ENCODE data around the gene CNGA4.
"Not testable (repeated sequence)": the region's sequence is repeated elsewhere in the genome, so short reads cannot be mapped to it uniquely, and the experiment has no call there.

CNGA4 gene

DNA sequence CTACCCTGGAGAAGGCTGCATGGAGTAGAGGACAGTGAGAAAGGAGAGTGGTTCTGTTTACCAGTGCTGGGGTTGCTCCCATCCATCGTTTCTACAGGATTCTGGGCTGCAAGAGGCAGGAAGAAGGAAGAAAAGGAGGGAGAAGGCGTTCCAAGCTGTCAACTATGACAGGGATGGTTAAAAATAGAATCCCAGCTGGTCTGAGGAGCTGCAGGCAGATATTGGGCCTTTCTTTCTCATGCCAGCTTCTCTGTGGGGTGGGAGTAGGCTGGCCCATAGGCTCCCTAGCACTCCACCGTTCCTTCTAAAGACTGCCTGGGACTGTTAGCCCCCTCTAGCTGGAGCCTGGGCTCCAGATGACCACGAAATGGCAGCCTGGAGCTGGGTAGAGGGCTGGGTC is 34.3 kb downstream of the CNGA4 start:
- Histone ChIP-seq H3K4me3 (no peak overlapping the region), H3K27ac (no peak overlapping the region), H3K36me3 (ENCODE audit: insufficient read depth, low read length) (no peaks in the 10 kb centered on the region), H3K9me3 (ENCODE audit: low read depth, low read length) (no peaks in the 10 kb centered on the region), H3K9ac (ENCODE audit: insufficient read length) (no peak overlapping the region)
- no peak for DNase-seq (ENCODE audit: low read depth, low spot score)
- no peak for TF ChIP-seq EZH2 (IDR thresholded peaks at IDR 0.05)
- TF ChIP-seq FOXP2 (optimal IDR thresholded peaks at IDR 0.05; ENCODE audit: control extremely low read depth, extremely low read length, insufficient read depth): no peak
- TF ChIP-seq POLR2AphosphoS5 (IDR thresholded peaks at IDR 0.05; ENCODE audit: borderline replicate concordance, low read depth, low read length): no peak

DNA sequence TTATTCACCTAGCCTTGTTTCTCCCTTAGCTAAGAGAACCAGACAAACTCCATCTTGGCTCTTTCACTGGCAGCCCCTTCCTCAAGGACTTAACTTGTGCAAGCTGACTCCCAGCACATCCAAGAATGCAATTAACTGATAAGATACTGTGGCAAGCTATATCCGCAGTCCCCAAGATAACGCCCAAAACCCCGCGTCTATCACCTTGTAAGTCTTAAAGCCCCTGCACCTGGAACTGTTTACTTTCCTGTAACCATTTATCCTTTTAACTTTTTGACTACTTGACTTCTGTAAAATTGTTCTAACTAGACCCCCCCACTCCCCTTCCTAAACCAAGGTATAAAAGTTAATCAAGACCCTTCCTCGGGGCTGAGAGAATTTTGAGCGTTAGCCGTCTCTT is 41.9 kb downstream of the CNGA4 start:
- not testable (repeated sequence) for H3K4me3 ChIP-seq; H3K36me3 ChIP-seq (ENCODE audit: insufficient read depth, low read length); DNase-seq (ENCODE audit: low read depth, low spot score); H3K9me3 ChIP-seq (ENCODE audit: low read depth, low read length); H3K9ac ChIP-seq (ENCODE audit: insufficient read length); H3K27ac ChIP-seq

DNA sequence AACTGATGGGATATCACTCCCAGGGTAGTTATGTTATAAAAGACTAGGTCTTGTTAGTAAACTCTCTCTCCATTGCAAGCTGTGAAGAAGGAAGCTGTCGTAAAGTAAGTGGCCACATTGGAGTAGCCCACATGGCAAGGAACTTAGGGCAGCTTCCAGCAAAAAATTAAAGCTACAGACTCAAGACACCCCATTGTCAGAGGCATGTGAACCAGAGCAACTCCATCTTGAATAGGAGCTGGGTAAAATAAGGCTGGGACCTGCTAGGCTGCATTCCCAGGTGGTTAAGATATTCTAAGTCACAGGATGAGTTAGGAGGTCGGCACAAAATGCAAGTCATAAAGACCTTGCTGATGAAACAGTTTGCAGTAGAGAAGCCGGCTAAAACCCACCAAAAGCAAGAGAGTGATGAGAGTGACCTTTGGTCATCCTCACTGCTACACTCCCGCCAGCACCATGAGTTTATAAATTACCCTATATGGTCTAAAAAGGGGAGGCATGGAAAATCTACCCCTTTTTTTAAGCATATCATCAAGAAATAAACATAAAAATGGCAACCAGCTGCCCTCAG is 44.6 kb downstream of the CNGA4 start:
- no peak for DNase-seq (ENCODE audit: low read depth, low spot score)
- TF ChIP-seq POLR2AphosphoS5 (IDR thresholded peaks at IDR 0.05; ENCODE audit: borderline replicate concordance, low read depth, low read length) (no peak), EZH2 (IDR thresholded peaks at IDR 0.05) (no peak), FOXP2 (optimal IDR thresholded peaks at IDR 0.05; ENCODE audit: control extremely low read depth, extremely low read length, insufficient read depth) (no peak)
- Histone ChIP-seq H3K9me3 (ENCODE audit: low read depth, low read length) (no peaks in the 10 kb centered on the region), H3K27ac (no peak overlapping the region), H3K9ac (ENCODE audit: insufficient read length) (no peak overlapping the region), H3K36me3 (ENCODE audit: insufficient read depth, low read length) (no peaks in the 10 kb centered on the region), H3K4me3 (no peak overlapping the region)

DNA sequence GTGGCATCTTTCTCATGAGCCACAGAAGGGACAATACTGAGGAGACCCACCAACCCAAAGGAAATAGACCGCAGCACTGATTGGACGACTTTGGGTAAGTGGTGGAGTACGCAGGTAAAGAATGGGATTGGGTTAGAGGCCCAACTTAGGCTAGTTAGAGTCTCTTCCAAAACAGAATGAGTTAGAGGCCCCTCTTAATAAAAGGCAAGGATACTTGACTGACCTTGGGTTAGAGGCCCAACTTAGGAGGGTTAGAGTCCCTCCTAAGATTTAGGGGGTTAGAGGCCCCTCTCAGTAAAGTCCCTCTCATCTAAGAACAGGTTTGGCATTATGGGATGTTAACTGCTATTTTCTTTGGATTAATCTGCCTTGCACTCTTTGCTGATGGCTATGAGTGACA is 45.4 kb downstream of the CNGA4 start:
- no peaks in the 10 kb centered on the region for H3K36me3 ChIP-seq (ENCODE audit: insufficient read depth, low read length)
- no peak overlapping the region for H3K4me3 ChIP-seq
- no peak for DNase-seq (ENCODE audit: low read depth, low spot score)
- TF ChIP-seq POLR2AphosphoS5 (IDR thresholded peaks at IDR 0.05; ENCODE audit: borderline replicate concordance, low read depth, low read length): no peak
- no peak for TF ChIP-seq FOXP2 (optimal IDR thresholded peaks at IDR 0.05; ENCODE audit: control extremely low read depth, extremely low read length, insufficient read depth)
- no peak for TF ChIP-seq EZH2 (IDR thresholded peaks at IDR 0.05)
- no peak overlapping the region for H3K27ac ChIP-seq
- no peaks in the 10 kb centered on the region for H3K9me3 ChIP-seq (ENCODE audit: low read depth, low read length)
- H3K9ac ChIP-seq (ENCODE audit: insufficient read length): no peak overlapping the region

DNA sequence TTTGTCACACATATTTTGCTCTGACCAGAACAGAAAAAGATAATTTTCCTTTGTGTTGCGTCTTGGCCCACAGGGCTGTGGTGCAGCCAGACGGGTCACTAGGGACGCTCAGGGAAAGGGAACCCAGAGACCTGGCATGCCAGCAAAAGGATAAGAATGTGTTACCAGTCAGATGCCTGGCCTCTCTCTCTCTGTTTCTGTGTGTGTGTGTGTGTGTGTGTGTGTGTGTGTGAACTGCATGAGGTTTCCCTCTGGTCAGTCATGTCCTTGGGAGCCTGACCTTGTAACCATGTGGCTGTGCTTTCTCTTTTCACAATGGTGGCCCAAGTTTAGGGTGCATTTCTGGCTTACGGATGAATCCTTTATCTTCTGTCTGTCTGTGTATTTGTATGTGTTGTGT is 46.1 kb downstream of the CNGA4 start:
- no peak overlapping the region for H3K27ac ChIP-seq
- no peaks in the 10 kb centered on the region for H3K9me3 ChIP-seq (ENCODE audit: low read depth, low read length)
- no peaks in the 10 kb centered on the region for H3K36me3 ChIP-seq (ENCODE audit: insufficient read depth, low read length)
- H3K4me3 ChIP-seq: no peak overlapping the region
- TF ChIP-seq POLR2AphosphoS5 (IDR thresholded peaks at IDR 0.05; ENCODE audit: borderline replicate concordance, low read depth, low read length) (no peak), FOXP2 (optimal IDR thresholded peaks at IDR 0.05; ENCODE audit: control extremely low read depth, extremely low read length, insufficient read depth) (no peak), EZH2 (IDR thresholded peaks at IDR 0.05) (no peak)
- DNase-seq (ENCODE audit: low read depth, low spot score): no peak
- H3K9ac ChIP-seq (ENCODE audit: insufficient read length): no peak overlapping the region
